Measurements from ENCODE around the gene ZNRD2. TPM values are rescaled to one million over a fixed set of nuclear protein-coding genes. Genes with fewer than 3 reads are reported as not detected.

The ZNRD2 gene
- total and polyA plus RNA-seq, 12 donors, result 9.4 to 135 (median 56.0) TPM

DNA sequence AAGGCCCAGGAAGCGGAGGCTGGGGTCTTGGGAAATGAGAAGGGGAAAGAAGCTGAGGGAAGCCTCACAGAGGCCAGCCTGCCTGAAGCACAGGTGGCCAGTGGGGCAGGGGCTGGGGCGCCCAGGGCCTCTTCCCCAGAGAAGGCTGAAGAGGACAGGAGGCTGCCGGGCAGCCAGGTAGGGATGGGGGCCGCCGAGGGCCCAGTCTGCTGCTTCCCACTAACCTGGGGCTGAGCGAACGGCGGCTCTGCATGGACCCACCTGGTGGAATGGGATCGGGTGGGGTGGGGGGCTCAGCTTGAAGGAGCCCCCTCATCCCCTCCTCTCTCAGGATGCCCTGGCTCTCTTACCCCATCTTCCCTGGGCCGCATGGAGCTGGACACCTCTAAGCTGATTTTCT lies 13.3 kb downstream of the ZNRD2 start:
- no peak overlapping the region for H3K4me3 ChIP-seq
- DNase-seq, result no peak
- intact Hi-C loops (cut with DNase I), result no loop called here
- H3K36me3 ChIP-seq (replicated peaks in 1 of 2), result peaks cover 0 to 27% of the 10 kb centered on the region in 2 donors
- H3K27ac ChIP-seq, result no peak overlapping the region
- no peaks in the 10 kb centered on the region for H3K9me3 ChIP-seq (replicated peaks in 1 of 3)
- H3K4me1 ChIP-seq (replicated peaks in 1 of 2), result peaks cover 0 to 34% of the 10 kb centered on the region in 2 donors
- 86 to 94% (median 90%) methylated on average over 8 to 10 of the region's 10 CpGs for WGBS, 4 donors
- TF ChIP-seq POLR2A (IDR thresholded peaks at IDR 0.05), result no peak
- TF ChIP-seq, protein P1, sequence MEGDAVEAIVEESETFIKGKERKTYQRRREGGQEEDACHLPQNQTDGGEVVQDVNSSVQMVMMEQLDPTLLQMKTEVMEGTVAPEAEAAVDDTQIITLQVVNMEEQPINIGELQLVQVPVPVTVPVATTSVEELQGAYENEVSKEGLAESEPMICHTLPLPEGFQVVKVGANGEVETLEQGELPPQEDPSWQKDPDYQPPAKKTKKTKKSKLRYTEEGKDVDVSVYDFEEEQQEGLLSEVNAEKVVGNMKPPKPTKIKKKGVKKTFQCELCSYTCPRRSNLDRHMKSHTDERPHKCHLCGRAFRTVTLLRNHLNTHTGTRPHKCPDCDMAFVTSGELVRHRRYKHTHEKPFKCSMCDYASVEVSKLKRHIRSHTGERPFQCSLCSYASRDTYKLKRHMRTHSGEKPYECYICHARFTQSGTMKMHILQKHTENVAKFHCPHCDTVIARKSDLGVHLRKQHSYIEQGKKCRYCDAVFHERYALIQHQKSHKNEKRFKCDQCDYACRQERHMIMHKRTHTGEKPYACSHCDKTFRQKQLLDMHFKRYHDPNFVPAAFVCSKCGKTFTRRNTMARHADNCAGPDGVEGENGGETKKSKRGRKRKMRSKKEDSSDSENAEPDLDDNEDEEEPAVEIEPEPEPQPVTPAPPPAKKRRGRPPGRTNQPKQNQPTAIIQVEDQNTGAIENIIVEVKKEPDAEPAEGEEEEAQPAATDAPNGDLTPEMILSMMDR (IDR thresholded peaks at IDR 0.05), result no peak
- H3K27me3 ChIP-seq, result no peaks in the 10 kb centered on the region

DNA sequence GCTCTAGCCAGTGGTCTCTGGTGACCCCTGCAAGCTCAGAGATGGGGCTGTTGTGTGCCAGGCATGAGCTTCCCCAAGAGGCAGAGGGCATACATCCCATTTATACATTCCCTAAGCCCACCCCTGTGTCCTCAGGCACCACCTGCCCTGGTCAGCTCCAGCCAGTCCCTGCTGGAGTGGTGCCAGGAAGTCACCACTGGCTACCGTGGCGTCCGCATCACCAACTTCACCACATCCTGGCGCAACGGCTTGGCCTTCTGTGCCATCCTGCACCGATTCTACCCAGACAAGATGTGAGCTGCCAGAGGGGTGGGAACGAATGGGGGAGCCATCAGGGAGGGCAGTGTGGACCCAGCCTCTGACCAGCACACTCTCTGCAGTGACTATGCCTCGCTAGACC lies 13.8 kb downstream of the ZNRD2 start:
- intact Hi-C loops (cut with DNase I), result no loop called here
- Histone ChIP-seq H3K27ac (no peak overlapping the region), H3K36me3 (replicated peaks in 1 of 2) (peaks cover 0 to 27% of the 10 kb centered on the region in 2 donors), H3K9me3 (replicated peaks in 1 of 3) (no peaks in the 10 kb centered on the region), H3K27me3 (no peaks in the 10 kb centered on the region), H3K4me1 (replicated peaks in 1 of 2) (peaks cover 0 to 35% of the 10 kb centered on the region in 2 donors), H3K4me3 (no peak overlapping the region)
- peak in 1 of 7 donors; percentile 71 for DNase-seq
- no peak for TF ChIP-seq POLR2A (IDR thresholded peaks at IDR 0.05)
- TF ChIP-seq, protein P1 (IDR thresholded peaks at IDR 0.05), result no peak
- 82 to 88% (median 84%) methylated on average over 5 to 8 of the region's 8 CpGs for WGBS, 4 donors

DNA sequence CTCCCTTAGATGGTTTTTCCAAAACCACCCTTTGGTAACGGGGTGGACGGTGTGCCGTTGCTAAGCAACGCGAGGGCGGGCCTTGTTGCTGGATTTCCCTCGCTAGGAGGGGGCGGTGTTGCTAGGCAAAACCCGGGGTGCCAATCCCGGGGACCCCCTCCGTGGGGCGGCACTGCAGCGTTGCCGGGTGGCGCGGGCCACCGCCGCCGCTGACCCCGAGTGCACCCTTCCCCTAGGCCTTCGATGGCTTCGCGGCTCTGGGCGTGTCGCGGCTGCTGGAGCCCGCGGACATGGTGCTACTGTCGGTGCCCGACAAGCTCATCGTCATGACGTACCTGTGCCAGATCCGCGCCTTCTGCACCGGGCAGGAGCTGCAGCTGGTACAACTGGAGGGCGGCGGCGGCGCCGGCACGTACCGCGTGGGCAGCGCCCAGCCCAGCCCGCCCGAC lies 14.5 kb downstream of the ZNRD2 start:
- H3K4me1 ChIP-seq (replicated peaks in 1 of 2), result peaks cover 0 to 35% of the 10 kb centered on the region in 2 donors
- intact Hi-C loops (cut with DNase I), result no loop called here
- H3K27ac ChIP-seq, result no peak overlapping the region
- H3K4me3 ChIP-seq, result no peak overlapping the region
- DNase-seq, result peak in 1 of 7 donors; percentile 76
- no peaks in the 10 kb centered on the region for H3K9me3 ChIP-seq (replicated peaks in 1 of 3)
- H3K36me3 ChIP-seq (replicated peaks in 1 of 2), result peaks cover 0 to 23% of the 10 kb centered on the region in 2 donors
- 41 to 55% (median 44%) methylated on average over 16 to 46 of the region's 46 CpGs for WGBS, 4 donors
- TF ChIP-seq, protein P1 (IDR thresholded peaks at IDR 0.05), result no peak
- no peak for TF ChIP-seq POLR2A (IDR thresholded peaks at IDR 0.05)
- H3K27me3 ChIP-seq, result no peaks in the 10 kb centered on the region

DNA sequence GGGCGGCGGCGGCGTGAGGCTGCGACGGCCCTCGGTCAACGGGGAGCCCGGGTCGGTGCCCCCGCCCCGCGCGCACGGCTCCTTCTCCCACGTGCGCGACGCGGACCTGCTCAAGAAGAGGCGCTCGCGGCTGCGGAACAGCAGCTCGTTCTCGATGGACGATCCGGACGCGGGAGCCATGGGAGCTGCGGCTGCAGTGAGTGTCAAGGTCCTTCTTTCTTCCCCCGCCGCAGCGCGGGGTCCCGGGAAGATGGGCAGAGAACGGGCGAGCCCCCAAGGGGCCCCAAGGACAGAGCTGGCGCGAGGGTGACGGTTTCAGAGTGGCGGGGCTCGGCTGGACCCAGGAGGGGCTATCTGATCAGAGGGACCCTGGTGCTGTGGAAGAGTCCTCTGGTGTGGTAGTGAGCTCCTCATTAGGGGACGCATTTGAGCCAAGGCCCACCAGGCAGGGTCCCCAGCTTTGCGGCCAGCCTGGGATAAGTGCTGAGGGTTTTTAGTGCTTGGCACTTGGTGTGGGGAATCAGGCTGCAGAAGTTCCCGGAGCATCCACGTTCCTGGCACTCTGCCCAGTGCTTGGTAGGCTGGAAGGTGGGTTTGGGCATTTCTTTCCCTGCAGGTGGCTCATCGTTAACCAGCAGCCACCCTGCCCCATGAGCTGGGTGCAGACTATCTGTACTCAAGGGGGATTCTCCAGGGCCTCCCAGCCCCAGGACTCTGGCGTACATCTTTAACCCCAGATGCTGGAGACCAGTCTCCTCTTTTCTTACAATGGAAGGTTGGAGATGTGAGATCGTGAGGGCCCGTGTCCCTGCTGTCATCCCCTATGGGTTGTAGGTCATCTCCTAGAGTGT lies 15.3 kb downstream of the ZNRD2 start:
- H3K27ac ChIP-seq, result peak overlapping the region in 1 of 5 donors; percentile 24
- H3K36me3 ChIP-seq (replicated peaks in 1 of 2), result peaks cover 0 to 21% of the 10 kb centered on the region in 2 donors
- peaks cover 0 to 35% of the 10 kb centered on the region in 2 donors for H3K4me1 ChIP-seq (replicated peaks in 1 of 2)
- WGBS, 4 donors, result 50 to 71% (median 61%) methylated on average over 8 to 51 of the region's 51 CpGs
- no peaks in the 10 kb centered on the region for H3K27me3 ChIP-seq
- TF ChIP-seq, protein P1 (IDR thresholded peaks at IDR 0.05), result no peak
- no peak for TF ChIP-seq POLR2A (IDR thresholded peaks at IDR 0.05)
- no peak overlapping the region for H3K4me3 ChIP-seq
- intact Hi-C loops (cut with DNase I), result no loop called here
- no peaks in the 10 kb centered on the region for H3K9me3 ChIP-seq (replicated peaks in 1 of 3)
- no peak for DNase-seq
